Transverse colon (tissue), 4 donors: ENCODE measurements around the gene LIFR.

ENCODE experiments used
- POLR2A ChIP-seq: fragments of 450-650 bp; IDR thresholded peaks from one replicate; pipeline ENCODE4 v1.6.1; 2016; ENCODE audit warnings: antibody characterized with exemption, mild to moderate bottlenecking, moderate library complexity
- POLR2AphosphoS5 ChIP-seq, 3 donors: sonication (generic); formaldehyde crosslinking; IDR thresholded peaks; one replicate each; pipeline ENCODE4 v1.6.1; 2016; ENCODE audit warnings: antibody characterized with exemption in 3 of 3
- TF ChIP-seq, protein P1 (sequence below), 5 experiments: fragments of 200-600 bp in 3 of 5; fragments of 450-650 bp in 2 of 5; sonication (generic) in 3 of 5; IDR thresholded peaks; 1 replicate in 2 of 5; 2 replicates in 3 of 5; pipeline ENCODE4 v1.5.1; 2016 to 2017; ENCODE audit warnings: antibody characterized with exemption in 5 of 5, inconsistent platforms in 3 of 5, mild to moderate bottlenecking in 2 of 5, moderate library complexity in 1 of 5

DNA sequence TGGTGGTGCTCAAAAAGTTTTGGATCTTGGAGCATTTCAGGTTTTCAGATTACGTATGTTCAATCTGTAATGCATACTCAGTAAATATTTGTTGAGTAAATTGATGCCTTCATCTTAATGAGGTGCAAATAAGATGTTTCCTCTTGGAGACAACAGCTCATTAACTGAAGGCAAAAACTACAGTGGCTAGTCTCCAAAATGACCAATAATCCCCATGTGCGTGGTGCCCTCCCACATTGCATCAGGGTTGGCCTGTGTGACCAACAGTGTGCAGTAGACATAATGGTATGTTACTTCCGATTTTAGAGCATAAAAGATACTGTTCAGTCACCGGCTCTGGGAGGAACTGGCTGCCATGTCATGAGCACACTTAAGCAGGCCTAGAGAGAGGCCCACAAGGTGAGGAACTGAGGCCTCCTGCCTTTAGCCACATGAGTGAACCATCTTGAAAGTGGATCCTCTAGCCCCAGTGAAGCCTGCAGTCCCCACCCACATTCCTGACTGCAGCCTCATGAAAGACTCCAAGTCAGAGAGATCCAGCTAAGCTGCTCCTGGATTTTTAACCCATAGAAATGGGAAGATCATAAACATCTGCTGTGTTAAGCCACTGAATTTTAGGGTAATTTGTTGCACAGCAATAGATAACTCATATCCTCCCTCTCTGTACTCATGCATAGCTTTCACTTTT is 55.7 kb downstream of the LIFR start:
- TF ChIP-seq POLR2AphosphoS5 (IDR thresholded peaks at IDR 0.05) = no peak
- TF ChIP-seq, protein P1, sequence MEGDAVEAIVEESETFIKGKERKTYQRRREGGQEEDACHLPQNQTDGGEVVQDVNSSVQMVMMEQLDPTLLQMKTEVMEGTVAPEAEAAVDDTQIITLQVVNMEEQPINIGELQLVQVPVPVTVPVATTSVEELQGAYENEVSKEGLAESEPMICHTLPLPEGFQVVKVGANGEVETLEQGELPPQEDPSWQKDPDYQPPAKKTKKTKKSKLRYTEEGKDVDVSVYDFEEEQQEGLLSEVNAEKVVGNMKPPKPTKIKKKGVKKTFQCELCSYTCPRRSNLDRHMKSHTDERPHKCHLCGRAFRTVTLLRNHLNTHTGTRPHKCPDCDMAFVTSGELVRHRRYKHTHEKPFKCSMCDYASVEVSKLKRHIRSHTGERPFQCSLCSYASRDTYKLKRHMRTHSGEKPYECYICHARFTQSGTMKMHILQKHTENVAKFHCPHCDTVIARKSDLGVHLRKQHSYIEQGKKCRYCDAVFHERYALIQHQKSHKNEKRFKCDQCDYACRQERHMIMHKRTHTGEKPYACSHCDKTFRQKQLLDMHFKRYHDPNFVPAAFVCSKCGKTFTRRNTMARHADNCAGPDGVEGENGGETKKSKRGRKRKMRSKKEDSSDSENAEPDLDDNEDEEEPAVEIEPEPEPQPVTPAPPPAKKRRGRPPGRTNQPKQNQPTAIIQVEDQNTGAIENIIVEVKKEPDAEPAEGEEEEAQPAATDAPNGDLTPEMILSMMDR (IDR thresholded peaks at IDR 0.05) = no peak
- no peak for TF ChIP-seq POLR2A
